HG02759 (cell line): Measurements from ENCODE around the gene CHURC1.
A peak's percentile ranks its signal among the peaks of the same experiment; 100 is the strongest.
"Not testable (repeated sequence)": the region's sequence is repeated elsewhere in the genome, so short reads cannot be mapped to it uniquely, and the experiment has no call there.

Experiments used
- ATAC-seq: cut with Tn5 transposase; IDR thresholded peaks from one replicate; pipeline ENCODE4 v1.9.1; 2021; ENCODE audit warnings: mild to moderate bottlenecking, moderate library complexity; ENCODE audit not compliant: unreplicated experiment

Gene CHURC1

GRCh38 chr14:64906022-64906421 is 8.2 kb upstream of the CHURC1 start:
- ATAC-seq = no peak

- ATAC-seq = no peak
These were observed 3.3 kb upstream of the CHURC1 start for GRCh38 chr14:64910847-64911495.

- ATAC-seq = no peak
These were observed 2.0 kb upstream of the CHURC1 start for GRCh38 chr14:64912261-64912660.

GRCh38 chr14:64913477-64913876 is 778 bp upstream of the CHURC1 start:
- ATAC-seq = not testable (repeated sequence)

- no peak for ATAC-seq
These were observed 772 bp downstream of the CHURC1 start for GRCh38 chr14:64915029-64915424.

GRCh38 chr14:64915797-64916196 is 1.5 kb downstream of the CHURC1 start:
- ATAC-seq = no peak

GRCh38 chr14:64918216-64918615 is 4.0 kb downstream of the CHURC1 start:
- ATAC-seq = no peak

GRCh38 chr14:64919215-64919614 is 5.0 kb downstream of the CHURC1 start:
- ATAC-seq = no peak

- ATAC-seq = no peak
These were observed 5.4 kb downstream of the CHURC1 start for GRCh38 chr14:64919618-64920017.

- ATAC-seq = no peak
These were observed 6.2 kb downstream of the CHURC1 start for GRCh38 chr14:64920465-64920864.

- no peak for ATAC-seq
These were observed 8.8 kb downstream of the CHURC1 start for GRCh38 chr14:64923015-64923414.

GRCh38 chr14:64926398-64926995 is 12.2 kb downstream of the CHURC1 start:
- ATAC-seq = no peak

GRCh38 chr14:64927031-64927430 is 12.8 kb downstream of the CHURC1 start:
- no peak for ATAC-seq

- ATAC-seq = peak; percentile 67
These were observed 14.2 kb downstream of the CHURC1 start for GRCh38 chr14:64928239-64929013.

- no peak for ATAC-seq
These were observed 14.7 kb downstream of the CHURC1 start for GRCh38 chr14:64929014-64929359.

- no peak for ATAC-seq
These were observed 16.0 kb downstream of the CHURC1 start for GRCh38 chr14:64930085-64930843.

GRCh38 chr14:64931123-64931522 is 16.9 kb downstream of the CHURC1 start:
- no peak for ATAC-seq

GRCh38 chr14:64932231-64932630 is 18.0 kb downstream of the CHURC1 start:
- no peak for ATAC-seq

GRCh38 chr14:64934338-64934929 is 20.2 kb downstream of the CHURC1 start:
- ATAC-seq = no peak

- no peak for ATAC-seq
These were observed 21.3 kb downstream of the CHURC1 start for GRCh38 chr14:64935508-64935907.

- no peak for ATAC-seq
These were observed 23.0 kb downstream of the CHURC1 start for GRCh38 chr14:64937171-64937820.
